Measurements from ENCODE around the gene HSP90AB1.

The HSP90AB1 gene

DNA sequence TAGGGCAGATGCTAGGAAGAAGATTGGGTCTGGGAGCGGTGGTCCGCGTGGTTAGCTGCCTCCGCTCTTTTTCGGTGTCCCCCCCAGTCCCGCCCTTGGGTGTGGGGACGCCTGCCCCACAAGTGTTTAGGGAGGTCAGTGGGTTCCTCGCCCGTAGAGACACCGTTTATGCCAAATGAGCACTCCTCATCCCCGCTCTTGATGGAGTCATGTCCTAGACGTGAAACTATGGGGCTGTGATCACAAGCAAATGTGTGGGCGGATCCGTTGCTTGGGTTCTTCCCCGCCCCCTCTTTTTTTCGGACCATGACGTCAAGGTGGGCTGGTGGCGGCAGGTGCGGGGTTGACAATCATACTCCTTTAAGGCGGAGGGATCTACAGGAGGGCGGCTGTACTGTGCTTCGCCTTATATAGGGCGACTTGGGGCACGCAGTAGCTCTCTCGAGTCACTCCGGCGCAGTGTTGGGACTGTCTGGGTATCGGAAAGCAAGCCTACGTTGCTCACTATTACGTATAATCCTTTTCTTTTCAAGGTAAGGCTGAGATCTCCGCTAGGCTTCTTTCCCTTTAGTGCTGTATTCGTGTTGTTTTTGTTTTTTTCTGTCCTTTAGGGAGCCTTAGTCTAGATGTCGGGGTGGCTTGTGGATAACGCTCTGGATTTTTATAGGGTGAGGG lies at the start of gene HSP90AB1:
HSP90AB1 (plus strand) TSS at position 439 of the 675 bp plus-strand sequence. CDS start 1,529 bp downstream, outside the sequence.
- in situ Hi-C loops (cut with HindIII; ENCODE audit: low sequenced_read_pairs): no loop called here

DNA sequence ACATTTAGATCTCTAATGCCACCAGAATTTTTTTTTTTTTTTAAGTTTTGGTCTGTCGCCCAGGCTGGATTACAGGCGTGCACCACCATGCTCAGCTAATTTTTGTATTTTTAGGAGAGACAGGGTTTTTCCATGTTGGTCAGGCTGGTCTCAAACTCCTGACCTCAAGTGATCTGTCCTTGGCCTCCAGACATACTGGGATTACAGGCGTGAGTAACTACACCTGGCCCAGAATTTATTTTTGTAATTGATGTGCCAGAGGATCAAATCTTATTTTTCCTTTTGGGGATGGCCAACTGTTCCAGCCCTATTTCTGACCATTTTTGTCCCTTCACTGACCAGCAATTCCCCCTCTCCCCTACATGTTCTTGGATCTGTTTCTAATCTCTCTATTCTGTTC lies 48.2 kb upstream of the HSP90AB1 start:
- in situ Hi-C loops (cut with HindIII; ENCODE audit: low sequenced_read_pairs): no loop called here

DNA sequence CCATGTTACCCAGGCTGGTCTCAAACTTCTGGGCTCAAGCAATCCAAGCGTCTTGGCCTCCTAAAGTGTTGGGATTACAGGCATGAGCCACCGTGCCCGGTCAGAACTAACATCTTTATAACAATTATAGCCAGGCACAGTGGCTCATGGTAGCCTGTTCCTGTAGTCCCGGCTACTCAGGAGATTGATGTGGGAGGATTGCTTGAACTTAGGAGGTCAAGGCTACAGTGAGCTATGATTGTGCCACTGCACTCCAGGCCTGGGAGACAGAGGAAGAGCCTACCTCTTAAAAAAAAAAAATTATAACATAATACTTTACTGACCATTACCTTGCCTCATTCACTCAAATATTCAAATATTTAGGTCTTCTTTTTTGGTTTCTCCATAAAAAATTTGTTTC lies 47.0 kb upstream of the HSP90AB1 start:
- in situ Hi-C loops (cut with HindIII; ENCODE audit: low sequenced_read_pairs): no loop called here

DNA sequence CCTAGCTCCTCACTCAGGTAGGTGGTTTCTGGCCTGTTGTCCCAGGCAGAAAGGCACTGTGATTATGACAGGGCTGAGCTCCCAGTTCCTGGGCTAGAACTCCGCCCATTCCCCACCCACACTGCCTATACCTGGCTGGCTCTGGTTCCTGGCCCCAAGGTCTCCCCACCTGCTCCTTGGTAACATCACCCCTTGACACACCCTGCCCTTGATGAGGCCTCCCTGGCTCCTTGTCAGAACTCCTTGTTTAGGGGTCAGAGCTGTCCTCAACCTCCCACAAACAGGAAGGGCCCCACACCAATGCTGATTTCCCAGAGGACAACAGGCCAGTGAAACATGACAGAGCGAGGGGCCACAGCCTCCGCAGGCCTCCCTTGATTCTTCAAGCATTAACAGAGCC lies 45.7 kb upstream of the HSP90AB1 start:
- in situ Hi-C loops (cut with HindIII; ENCODE audit: low sequenced_read_pairs): no loop called here

DNA sequence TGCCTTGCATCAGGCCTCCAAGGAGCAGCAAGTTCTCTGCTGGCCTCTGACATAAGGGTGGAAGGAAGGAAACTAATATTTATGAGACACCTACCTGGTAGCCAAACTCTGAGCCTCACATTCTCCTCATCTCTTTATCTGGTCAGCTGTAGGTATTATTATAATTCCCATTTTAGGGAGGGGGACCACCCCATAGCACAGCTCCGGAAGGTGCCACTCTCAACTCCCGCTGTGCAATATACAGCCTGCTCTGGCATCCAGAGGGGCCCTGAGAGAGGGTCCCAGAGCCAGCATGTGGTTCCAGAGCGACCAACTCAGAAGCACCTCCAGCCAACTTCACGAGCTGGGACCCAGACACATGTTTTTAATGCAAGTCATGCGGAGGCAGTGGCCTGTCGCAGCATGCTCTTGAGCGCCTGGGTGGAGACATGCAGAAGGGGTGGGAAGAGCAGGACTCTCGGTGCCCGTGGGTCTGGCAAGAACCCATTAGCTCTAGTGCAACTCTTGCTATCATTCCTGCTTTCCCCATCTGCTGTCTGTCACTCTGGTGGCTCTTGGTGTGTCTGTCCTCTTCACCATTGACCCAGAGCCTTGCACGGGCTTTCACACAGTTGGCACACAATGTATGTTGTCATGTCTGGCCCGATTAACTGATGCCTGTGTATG lies 45.1 kb upstream of the HSP90AB1 start:
- in situ Hi-C loops (cut with HindIII; ENCODE audit: low sequenced_read_pairs): no loop called here

DNA sequence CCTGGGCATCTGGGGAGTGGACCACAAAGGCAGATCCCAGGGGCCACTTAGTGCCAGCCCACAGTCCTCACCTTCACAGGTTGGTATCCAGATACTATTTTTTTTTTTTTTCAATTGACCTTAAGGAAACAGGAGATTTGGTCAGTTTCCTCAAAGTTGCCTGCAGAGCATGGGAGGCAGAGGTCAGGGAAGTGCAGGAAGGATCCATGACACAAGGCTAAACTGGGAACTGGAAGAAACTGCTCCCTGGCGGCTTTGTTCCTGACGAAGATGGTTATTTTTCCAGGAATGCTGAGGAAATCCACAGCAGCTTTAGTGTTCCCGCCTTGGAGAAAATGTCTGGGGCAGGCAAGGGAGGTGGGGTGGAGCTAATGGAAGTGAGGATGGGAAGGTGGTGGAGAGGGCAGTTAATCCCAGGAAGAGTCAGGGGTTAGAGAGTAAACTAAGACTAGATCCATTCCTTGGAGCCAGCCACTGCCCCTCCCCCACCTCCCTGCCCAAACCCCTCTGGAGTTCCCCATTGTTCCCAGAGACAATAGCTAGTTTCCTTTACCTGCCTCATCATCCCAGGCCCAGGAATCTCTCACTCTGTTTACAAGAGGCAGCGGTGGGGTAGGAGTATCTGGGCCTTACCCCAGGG lies 44.4 kb upstream of the HSP90AB1 start:
- in situ Hi-C loops (cut with HindIII; ENCODE audit: low sequenced_read_pairs): no loop called here

DNA sequence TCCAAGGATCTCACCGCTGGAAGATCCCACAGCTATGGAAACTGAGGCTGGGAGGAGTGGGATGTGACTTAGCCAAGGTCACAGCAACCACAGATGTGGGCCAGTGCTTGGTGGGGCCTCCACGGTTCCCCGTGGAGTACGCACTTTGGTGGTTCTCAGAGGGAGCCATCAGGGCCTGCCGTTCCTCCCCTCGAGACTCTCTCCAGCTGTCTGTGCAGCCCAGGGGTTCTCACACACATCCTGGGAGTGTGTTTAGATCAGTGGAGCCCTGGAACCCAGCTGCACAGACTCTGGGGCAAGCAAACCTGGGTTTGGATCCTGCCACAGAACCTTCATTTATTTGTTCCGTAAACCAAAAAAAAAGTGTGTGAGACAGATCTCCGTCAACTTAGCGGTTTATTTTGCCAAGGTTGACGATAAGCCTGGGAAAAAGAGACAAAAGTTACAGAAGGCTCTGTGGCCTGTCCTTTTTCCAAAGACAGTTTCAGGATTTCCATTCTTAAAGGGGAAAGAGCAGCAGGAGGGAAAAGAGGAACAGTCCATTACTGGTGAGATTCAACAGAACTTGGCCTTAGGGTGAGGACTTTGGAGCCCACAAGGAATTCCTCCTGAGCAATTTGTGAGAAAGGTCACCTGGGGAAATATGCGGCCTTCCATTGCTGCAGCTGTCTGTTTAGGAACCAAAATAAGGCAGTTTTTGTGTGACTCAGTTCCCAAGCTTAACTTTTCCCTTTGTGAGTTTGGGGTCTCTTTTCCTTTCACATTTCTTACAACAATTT lies 43.7 kb upstream of the HSP90AB1 start:
- in situ Hi-C loops (cut with HindIII; ENCODE audit: low sequenced_read_pairs): no loop called here

DNA sequence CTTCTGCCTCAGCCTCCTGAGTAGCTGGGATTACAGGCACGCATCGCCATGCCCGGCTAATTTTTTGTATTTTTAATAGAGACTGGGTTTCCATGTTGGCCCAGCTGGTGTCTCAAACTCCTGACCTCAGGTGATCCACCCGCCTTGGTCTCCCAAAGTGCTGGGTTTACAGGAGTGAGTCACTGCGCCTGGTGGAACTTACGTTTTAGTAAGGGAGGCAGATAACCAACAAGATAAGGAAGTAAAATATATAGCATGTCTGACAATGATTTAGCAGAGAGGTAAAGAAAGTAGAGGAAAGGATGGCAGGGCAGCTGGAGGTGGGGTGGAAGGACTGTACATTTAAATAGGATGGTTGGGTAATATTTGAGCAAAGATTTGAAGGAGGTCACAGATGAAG lies 42.9 kb upstream of the HSP90AB1 start:
- in situ Hi-C loops (cut with HindIII; ENCODE audit: low sequenced_read_pairs): no loop called here

DNA sequence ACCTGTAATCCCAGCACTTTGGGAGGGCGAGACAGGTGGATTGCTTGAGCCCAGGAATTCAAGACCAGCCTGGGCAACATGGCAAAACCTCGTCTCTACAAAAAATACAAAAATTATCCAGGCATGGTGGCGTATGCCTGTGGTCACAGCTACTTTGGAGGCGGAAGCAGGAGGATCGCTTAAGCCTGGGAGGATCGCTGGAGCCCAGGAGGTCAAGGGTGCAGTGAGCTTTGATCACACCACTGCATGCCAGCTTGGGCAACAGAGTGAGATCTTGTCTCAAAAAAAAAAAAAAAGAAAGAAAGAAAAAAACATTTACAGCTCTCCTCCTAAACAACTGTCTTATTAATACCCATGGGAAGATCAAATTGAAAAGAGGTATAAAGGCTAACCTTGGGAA lies 38.9 kb upstream of the HSP90AB1 start:
- in situ Hi-C loops (cut with HindIII; ENCODE audit: low sequenced_read_pairs): no loop called here

DNA sequence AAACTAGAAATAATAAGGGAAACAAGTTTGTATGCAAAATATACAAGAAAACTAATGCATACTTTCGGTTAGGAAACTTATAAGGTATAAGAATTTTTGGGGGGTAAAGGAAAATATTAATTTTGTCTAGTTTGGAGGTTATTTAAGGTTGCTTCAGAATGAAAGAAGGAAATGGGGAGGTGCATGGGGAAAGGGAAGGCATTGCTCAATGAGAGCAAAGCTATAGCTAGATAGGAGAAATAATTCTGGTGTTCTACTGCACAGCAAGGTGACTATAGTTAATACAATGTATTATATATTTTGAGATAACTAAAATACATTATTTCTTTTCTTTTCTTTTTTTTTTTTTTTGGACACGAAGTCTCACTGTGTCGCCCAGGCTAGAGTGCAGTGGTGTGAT lies 35.6 kb upstream of the HSP90AB1 start:
- in situ Hi-C loops (cut with HindIII; ENCODE audit: low sequenced_read_pairs): no loop called here

DNA sequence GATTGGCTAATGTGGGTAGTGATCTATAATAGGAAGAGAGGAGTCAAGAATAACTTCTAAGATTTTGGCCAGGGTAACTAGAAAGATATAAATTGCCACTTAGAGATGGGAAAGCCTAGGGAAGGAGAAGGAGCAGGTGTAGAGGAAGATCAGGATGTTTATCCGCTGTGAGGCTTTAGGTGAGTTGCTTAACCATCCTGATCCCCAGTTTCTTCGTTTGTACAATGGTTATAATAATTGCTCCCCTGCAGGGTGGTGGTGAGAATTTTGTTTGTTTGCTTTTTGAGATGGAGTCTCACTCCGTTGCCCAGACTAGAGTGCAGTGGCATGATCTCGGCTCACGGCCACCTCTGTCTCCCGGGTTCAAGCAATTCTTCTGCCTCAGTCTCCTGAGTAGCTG lies 32.6 kb upstream of the HSP90AB1 start:
- in situ Hi-C loops (cut with HindIII; ENCODE audit: low sequenced_read_pairs): no loop called here

DNA sequence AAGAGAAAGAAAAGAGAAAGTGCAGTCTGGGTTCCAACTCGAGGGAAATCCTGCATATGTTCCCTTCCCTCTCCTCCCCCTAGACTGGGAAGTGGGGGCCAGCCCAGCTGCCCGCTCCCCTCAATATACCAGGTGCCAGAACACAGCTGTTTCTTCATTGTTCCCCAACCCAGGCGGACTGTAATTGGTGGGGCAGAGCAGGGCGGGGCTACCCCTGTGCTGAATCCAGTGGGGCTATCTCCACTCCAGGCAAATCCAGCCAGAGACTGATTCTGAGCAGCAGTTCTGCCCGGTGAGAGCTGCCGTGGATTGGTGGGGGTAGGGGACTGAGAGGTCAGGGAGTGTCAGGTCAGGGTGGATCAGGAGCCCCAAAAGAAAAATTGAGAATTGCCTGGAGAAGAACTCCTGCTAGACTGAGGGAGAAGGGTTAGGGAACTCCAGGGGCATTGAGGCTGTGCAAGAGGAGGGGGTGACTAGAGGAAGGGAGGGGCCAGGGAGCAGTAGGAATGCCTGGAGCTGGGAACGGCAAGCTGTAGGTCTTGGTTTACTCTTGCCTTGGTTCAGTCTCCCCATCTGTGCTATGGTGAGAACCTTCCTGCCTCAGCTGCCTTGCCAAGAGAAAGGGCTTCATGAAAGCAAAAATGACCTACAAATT lies 30.1 kb upstream of the HSP90AB1 start, which contains the start of gene MYMX:
MYMX (plus strand) TSS at position 250 of the 655 bp plus-strand sequence. CDS start 546 bp downstream, outside the sequence.
- in situ Hi-C loops (cut with HindIII; ENCODE audit: low sequenced_read_pairs): no loop called here

DNA sequence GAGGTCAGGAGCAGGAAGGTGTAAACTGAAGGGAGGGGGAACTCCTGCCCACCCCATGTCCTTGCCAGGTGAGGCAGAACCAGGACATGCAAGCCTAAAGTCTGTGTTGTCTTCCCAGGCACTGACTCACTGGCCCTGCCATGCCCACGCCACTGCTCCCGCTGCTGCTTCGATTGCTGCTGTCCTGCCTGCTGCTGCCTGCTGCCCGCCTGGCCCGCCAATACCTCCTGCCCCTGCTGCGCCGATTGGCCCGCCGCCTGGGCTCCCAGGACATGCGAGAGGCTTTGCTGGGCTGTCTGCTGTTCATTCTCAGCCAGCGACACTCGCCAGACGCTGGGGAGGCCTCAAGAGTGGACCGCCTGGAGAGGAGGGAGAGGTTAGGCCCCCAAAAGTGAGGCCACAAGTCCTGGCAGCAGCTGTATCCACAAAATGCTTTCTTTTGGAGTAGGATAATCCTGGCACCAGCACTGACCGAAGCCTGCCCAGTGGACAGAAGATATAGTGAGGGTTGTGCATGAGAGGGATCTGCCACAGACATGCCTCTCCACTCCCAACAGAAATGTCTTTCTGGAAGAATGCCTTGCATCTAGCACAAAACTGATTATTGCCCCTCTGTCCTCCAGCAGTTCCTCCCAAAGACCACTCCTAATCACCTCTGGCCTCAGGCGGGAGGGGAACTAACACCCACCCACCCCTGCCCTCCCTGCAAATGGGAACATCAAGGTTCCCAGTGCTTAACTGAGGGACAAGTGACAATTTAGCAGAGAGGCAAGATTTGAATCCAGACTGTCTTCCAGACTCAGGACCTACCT lies 29.4 kb upstream of the HSP90AB1 start:
- in situ Hi-C loops (cut with HindIII; ENCODE audit: low sequenced_read_pairs): no loop called here

DNA sequence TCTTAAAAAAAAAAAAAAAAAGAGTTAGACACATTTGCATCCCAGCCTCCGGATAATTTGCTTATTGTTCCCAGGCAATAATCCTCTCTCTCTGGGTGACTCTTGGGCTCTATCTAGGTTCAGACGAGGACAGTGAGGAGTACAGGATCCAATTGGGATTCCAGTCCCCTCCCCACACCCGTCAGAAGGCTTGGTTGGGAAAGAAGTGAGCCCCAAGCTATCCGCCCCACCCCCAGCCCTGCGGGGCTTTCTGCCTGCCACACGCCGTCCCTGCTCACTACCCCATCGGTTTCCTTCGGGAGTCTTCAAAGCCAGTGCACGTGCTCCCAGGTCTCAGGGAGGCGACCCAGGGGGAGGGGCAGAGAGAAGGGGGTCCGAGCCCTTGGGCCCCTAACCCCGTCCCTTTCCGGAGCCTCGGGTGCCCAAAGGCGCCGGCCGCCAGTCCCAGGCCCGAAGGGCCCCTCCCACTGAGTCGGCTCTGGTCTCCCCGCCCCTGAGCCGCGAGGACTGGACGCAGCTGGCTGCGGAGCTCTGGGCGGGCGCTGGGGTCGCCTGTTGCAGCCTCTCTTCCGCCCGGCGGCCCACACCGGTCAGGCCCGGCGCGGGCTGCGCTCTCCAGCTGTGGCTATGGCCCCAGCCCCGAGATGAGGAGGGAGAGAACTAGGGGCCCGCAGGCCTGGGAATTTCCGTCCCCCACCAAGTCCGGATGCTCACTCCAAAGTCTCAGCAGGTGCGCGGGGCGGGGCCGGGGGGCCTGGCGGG lies 27.7 kb upstream of the HSP90AB1 start:
- in situ Hi-C loops (cut with HindIII; ENCODE audit: low sequenced_read_pairs): no loop called here

DNA sequence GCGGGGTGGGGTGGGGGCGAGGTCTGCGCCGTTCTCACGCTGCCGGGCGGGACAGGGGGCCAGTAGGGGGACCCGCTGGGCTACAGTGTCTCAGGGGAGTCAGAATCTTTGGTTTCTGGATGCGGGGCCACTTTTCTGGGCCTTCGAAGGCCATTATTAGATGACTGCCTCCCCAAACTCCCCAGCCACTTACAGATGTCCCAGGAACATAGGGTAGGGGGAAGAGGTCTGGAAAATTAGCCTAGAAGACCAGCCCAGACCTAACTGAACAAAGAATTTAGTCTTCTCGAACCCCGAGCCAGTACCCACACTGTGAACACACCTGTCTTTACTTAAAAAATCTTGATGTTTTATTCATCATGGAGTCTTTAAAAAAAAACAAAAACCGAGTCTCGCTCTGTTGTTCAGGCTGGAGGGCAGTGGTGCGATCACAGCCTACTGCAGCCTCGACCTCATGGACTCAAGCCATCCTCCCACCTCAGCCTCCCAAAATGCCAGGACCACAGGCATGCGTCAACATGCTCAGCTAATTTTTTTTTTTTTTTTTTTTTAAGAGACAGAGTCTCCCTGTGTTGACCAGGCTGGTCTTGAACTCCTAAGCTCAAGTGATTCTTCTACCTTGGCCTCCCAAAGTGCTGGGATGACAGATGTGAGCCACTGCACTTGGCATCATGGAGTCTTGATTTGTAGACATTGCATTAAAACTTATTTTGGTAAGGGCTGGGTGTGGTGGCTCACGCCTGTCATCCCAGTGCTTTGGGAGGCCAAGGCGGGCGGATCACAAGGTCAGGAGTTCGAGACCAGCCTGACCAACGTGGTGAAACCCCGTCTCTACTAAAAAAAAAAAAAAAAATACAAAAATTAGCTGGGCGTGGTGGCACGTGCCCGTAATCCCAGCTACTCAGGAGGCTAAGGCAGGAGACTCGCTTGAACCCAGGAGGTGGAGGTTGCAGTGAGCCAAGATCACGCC lies 26.8 kb upstream of the HSP90AB1 start:
- in situ Hi-C loops (cut with HindIII; ENCODE audit: low sequenced_read_pairs): no loop called here

DNA sequence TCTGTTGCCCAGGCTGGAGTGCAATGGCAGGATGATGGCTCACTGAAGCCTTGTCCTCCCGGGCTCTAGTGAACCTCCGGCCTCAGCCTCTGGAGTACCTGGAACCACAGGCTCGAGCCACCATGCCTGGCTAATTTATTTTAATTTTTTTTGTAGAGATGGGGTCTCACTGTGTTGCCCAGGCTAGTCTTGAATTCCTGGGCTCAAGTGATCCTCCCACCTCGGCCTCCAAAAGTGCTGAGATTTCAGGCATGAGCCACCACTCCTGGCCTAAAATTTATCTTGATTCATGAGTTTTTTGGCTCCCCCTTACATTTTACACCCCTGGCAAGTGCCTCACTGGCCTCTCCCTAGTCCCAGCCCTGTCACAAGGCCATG lies 26.0 kb upstream of the HSP90AB1 start:
- in situ Hi-C loops (cut with HindIII; ENCODE audit: low sequenced_read_pairs): no loop called here

DNA sequence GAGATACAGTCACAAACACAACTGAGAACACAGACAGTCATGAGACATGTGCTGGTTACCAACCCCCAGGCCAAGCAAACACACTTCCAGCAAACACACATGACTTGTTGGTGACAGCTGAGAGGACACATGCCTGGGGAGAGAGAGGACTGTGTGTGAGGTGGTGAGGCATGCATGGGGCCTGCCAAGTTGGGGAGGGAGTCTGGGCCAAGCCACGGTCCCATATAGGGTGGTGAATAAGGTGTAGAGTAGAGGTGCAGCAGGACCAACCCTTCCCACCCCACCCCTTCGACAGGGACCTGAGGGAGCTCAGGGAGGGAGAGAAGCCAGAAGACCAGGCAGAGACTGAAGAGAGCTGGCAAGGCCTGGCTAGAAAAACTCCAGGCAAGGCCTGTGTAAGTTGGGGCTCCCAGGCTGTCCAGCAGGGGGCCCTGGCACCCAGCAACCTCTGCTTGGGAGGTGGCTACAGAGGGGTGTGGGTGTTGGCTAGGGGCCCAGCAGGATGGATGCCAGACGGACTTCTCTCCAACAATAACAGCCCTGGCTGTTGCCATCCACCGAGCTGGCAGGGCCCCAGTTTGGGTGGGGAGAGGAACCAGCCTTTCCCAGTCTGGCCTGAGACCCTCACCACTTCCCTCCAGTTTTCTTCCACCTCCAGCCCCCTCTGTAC lies 25.5 kb upstream of the HSP90AB1 start:
- in situ Hi-C loops (cut with HindIII; ENCODE audit: low sequenced_read_pairs): no loop called here

DNA sequence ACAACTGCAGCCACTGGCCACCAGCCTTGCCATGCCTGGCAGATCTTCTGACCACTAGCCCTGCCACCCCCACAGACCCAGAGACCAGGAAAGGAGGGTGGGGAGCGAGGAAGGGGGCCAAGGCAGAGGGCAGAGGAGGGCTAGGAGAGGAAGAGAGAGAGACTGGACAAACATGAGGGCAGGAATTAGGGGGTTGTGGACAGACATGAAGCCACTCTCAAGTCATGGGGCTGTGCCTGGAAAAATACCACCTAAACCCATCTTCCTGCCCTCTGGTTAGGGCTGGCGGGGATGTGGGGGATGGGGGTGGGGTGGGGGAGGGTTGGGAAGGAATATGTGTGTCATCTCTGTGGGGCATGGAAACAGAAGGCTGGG lies 25.0 kb upstream of the HSP90AB1 start:
- in situ Hi-C loops (cut with HindIII; ENCODE audit: low sequenced_read_pairs): no loop called here

Data from endothelial cell of hepatic sinusoid (primary cell).